22Rv1 (cell line): ENCODE measurements around the gene TPM3.

Source experiments
- CTCF ChIP-seq: fragments of 450-650 bp; IDR thresholded peaks from 2 replicates; pipeline ENCODE4 v1.5.1; 2017; ENCODE audit warnings: mild to moderate bottlenecking
- ZFX ChIP-seq: fragments of 450-650 bp; IDR thresholded peaks from 2 replicates; pipeline ENCODE4 v1.6.1; 2017; ENCODE audit warnings: antibody characterized with exemption, borderline replicate concordance

- no peak for TF ChIP-seq CTCF
- TF ChIP-seq ZFX = no peak
These were observed 14.3 kb upstream of the TPM3 start, which contains the start of gene CFAP141 for GRCh38 chr1:154206196-154206595.
